Breast epithelium (tissue), 3 donors: ENCODE results near the gene RNASE11.

Source experiments
- CTCF ChIP-seq, 3 donors: fragments of 450-650 bp; IDR thresholded peaks; one replicate each; pipeline ENCODE4 v1.5.1; 2016 to 2017; ENCODE audit warnings: antibody characterized with exemption in 3 of 3, mild to moderate bottlenecking in 3 of 3, moderate library complexity in 3 of 3
- POLR2A ChIP-seq: fragments of 450-650 bp; IDR thresholded peaks from one replicate; pipeline ENCODE4 v1.6.1; 2016; ENCODE audit warnings: antibody characterized with exemption, mild to moderate bottlenecking, moderate library complexity
- POLR2AphosphoS5 ChIP-seq, 3 donors: sonication (generic); formaldehyde crosslinking; IDR thresholded peaks; one replicate each; pipeline ENCODE4 v1.6.1; 2017; ENCODE audit warnings: antibody characterized with exemption in 3 of 3

GRCh38 chr14:20556500-20557211, 31.1 kb downstream of the RNASE11 start:
- TF ChIP-seq CTCF (IDR thresholded peaks at IDR 0.05) (no peak), POLR2A (no peak), POLR2AphosphoS5 (IDR thresholded peaks at IDR 0.05) (no peak)
